Stimulated activated CD4-positive, alpha-beta T cell treated with anti-CD3 and anti-CD28 coated beads, Interleukin-2, amount 100 ng/mL, for 24 hours (primary cell): ENCODE data around the gene ADAMTS7.
"Not testable (repeated sequence)": the region's sequence is repeated elsewhere in the genome, so short reads cannot be mapped to it uniquely, and the experiment has no call there.

ENCODE experiments used
- DNase-seq, 2 donors: peaks; one replicate each; pipeline ENCODE4 v3.0.0-alpha.2; 2020

ADAMTS7 gene

DNA sequence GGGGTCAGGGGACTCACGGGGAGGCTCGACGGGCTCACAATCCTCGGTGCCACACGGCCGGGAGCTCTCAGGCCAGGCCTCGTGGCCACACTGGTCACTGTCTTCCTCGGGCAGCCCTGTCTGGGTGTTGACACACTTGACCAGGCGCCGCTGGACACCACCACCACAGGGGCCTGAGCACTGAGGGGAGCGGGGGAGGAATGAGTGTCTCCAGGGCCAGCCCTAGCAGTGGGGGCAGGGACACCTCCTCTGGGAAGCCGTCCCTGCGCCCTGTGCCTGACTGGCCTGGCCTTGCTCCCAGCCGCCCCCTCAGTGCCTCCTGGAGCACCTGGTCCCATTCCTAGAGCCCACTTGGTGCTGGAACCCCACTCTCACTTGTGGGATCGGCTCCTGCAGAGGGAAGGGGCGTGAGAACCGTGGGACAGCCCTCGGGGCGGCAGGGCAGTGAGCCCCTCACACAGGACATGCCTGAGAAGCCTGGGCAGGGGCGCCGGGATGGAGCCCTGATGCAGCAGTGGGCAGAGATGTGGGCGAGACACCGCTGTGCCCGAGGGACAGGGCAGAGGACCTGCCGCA is 48.8 kb downstream of the ADAMTS7 start:
- DNase-seq: not testable (repeated sequence)

DNA sequence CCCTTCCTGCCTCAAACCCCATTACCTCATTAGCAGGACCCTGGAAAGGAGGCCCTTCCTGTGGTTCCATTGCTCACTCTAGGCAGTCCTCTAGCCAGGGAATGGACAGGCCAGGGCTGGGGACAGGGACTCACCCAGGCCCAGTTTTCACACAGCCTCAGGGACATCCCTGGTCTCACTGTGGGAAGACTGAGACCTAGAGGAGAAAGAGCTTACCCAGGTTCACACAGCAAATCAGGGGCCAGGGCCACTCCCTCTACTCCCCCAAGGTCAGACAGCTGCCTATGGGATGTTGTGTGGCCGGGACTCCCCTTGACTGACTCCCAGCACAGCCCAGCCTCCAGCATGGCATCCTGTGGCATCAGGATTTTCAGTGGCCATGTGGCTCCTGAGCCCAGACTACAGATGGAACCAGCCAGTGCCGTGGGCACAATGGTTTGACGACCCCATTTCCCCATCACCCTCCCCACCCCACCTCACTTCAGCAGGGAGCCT is 49.3 kb downstream of the ADAMTS7 start:
- DNase-seq: no peak

DNA sequence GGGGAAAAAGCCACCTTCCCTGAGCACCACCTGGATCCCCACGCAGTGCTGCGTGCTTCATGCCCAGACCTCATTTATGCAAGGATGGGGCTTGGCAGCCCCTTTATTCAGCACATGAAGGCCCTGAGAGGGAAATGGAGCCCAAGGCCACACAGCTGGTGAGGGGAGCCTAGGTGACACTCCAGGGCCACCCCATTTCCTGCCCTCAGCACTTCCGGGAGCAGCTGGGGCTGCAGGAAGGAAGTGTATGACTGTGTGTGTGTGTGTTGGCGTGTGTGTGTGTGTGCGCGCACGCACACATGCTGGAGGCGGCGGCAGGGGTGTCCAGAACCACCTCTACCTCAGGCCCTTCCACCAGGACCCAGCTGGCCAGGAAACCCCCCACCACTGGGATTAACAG is 49.8 kb downstream of the ADAMTS7 start:
- DNase-seq: peak; percentile 72 to 74

DNA sequence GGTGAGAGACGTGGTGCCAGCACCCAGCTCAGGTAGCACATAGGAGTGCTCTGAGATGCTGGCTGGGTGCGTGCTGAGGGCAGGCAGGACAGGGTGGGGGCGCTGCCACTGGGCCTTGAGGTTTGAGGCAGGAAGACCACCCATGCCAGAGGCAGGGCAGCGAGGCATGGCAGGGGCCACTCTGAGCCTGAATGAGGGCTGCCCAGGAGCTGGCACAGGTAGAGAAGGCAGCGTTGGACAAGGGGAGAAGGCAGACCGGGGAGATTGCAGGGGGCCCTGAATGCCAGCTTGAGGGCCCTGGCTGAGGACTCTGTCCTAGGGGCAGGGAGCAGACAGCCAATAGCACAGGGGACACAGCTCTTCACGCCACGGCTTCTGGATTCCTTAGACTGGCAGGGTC is 50.2 kb downstream of the ADAMTS7 start:
- DNase-seq: no peak

DNA sequence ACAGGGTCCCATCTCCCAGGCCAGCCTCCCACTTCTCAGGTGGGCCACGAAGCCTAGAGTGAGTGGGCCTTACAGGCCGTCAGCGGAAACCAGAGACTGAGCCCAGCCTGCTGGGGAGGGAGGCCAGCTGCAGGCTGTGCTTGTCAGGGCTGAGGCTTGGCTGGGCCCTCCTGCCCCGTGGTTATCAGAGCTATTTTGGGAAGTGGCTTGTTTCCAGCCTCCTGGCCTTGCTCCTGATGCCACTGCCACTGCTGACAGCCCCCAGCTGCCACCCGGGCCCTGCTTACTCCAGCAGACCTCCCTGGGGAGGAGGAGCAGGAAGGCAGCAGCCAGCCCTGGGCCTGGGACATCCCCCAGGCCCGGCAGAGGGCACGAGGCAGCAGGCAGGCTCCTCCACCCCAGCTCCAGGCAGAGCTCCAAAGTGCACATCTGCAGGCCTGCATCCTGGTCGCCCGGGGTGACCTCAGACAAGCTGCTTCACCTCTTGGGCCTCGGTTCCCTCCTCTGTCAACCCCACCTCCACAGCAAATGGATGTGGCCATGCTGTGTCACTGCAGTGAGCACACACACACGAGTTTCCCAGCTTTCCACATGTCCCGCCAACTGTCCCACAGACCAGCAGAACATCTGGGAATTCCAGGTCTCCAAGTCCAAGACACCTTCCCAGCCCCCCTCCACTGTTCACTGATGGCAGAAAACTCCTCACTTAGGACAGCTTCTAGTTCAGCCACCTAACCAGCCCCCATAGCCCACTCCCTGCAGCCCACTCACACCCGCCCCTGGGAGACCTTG is 51.0 kb downstream of the ADAMTS7 start:
- not testable (repeated sequence) for DNase-seq

DNA sequence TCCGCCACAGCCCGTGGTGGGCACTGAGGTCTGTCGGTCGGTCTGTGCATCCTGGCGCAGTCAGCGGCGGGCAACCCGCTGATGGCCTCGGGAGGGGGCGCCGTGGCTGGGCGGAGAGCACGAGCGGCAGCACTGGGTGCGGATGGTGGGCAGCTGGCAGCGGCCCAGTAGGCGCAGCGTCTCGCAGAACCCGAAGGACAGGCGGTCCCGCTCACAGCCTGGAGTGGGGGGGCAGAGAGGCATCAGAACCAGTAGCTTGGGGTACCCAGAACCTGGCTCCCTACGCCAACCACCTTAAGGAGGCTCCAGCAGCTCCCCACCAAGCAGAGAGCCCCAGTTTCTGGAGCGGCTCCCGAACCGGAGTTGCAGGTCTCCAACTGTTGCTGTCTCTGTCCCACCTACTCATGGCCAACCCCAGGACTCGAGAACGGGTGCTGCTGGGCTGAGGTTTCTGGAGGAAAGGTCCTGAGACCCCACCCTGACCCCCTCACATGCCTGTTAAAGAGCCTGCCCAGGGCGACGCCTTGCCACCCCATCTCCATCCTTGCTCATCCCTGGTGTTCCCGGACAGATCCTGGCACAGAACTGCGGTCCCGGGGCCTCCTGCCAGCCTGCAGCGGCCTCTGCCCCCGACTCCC is 51.8 kb downstream of the ADAMTS7 start:
- not testable (repeated sequence) for DNase-seq

DNA sequence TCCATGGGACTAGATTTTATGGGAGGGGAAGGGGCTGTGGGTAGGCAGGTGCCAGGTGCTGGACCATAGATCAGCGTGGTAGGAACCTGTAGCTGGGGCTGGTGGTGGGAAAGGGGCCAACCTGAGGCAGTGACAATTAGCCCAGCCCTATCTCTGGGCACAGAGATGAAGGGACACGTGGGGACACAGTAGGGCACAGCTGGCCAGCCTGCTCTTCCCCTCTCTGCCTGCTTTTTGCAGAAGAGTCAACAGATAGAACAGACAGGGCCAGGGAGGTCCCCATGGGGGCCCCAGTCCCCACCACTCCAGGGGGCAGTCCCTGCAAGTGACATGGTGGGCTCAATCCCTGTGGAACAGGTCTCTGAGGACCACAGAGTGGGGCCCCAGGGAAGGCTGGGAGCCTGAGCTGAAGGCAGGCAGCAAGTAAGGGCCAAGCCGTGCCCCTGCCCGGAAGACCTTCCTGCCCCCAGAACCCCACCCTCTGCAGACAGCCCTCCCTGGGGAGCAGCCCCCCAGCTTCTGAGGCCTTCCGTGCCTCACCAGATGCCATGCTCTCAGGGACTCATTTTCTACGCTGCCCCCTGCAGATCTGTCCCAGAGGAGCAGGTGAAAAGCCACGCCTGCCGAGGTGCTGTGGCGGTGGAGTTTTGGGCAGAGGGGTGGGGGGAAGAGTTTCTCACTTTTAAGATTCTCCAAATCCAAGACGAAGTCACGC is 52.6 kb downstream of the ADAMTS7 start:
- DNase-seq: not testable (repeated sequence)

DNA sequence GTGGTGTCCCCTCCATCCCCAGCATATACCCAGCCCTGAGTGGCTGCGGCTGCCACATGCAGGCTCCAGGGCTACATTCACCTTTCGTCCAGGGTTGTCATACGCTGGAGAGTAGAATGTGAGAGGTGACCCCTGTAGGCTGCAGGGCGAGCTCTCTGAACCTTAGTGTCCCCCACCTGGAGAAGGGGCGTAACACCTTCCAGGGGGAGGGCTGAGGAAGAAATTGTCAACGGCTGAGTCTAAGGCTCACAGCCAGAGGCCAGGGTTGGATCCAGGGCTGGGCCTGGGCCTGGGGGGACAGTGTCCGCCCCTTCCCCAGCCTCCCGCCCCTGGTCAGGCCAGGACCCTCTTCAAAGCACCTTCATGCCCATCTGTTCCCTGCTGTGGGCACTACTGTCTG is 53.2 kb downstream of the ADAMTS7 start:
- DNase-seq: not testable (repeated sequence)

DNA sequence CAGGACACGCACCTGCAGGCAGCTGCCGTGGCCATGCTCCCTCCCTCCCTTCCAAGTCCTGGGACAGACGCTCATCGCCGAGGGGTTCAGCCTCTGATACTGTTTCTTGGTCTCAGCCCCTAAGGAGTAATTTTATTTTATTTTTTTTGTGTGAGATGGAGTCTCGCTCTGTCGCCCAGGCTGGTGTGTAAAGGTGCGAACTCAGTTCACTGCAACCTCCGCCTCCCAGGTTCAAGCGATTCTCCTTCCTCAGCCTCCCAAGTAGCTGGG is 53.7 kb downstream of the ADAMTS7 start:
- DNase-seq: no peak

DNA sequence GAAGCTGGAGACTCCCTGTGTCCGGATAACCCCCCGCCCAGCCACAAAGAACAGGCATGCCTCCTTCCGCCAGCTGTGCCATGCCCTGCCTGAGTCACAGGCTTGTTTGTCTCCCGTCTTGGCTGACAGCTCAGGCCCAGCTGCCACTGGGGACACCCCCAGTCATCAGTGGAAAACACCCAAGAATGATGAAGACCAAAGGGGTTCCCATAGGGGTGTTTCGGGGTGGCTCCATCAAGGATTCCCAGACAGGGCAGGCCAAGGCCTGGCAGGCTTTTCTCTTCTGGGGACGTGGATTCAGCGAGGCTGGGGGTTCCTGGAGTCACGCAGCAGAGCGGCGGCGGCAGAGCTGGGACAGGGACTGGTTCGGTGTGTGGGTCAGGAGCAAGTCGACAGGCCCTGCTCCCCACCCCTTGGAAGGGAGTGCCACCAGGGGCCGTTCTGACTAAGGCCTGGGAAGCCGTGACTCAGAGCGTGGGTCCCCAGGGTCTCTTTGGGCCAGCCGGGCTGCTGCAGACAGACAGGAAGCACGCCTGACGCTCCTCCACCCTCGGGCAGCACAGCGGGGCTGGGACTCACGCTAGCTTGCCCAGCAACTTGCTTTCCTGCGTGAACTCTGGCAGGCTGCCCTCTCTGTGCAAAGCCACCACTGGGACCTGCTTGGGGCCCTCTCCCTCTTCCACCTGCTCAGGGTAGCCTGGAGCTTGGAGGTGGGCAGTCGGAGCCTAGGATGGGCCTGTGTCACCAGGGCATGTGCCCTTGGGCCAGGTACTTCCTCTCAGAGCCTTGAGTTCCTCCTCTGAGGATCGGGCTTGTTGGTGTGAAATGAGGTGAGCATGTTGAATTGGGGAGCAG is 54.3 kb downstream of the ADAMTS7 start:
- peak; percentile 43 to 59 for DNase-seq

DNA sequence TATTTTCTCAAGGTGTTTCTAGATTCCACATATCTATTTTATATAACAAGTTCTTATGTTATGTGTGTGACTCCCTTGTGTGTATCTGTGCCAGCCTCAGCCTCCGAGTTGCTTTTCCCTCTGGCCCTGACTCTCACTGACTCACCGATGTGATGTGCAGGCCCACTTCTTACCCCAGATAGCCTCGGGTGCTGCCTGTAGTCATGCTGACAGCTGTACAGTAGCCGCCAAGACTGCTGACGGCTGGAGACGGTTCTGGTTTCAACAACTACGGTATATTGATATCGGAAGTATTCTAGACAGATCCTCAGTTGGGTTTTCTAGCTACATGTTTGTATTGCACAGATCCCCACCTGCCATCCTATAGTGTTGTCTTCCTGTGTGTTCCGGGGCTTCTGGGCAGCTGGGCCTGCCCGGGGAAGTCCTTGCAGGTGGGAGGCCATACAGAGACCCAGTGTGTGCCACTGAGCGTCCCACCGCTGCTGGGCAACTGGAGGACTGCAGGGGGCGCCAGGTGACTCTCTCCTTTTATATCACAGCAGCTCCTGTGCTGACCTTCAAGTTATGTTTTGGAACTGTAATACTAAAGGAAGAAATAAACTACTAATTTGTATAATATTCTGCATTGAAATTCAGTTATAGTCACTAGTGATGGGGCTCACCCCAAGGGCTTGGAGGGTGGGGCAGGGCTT is 55.2 kb downstream of the ADAMTS7 start:
- peak in 1 of 2 donors; percentile 49 for DNase-seq

DNA sequence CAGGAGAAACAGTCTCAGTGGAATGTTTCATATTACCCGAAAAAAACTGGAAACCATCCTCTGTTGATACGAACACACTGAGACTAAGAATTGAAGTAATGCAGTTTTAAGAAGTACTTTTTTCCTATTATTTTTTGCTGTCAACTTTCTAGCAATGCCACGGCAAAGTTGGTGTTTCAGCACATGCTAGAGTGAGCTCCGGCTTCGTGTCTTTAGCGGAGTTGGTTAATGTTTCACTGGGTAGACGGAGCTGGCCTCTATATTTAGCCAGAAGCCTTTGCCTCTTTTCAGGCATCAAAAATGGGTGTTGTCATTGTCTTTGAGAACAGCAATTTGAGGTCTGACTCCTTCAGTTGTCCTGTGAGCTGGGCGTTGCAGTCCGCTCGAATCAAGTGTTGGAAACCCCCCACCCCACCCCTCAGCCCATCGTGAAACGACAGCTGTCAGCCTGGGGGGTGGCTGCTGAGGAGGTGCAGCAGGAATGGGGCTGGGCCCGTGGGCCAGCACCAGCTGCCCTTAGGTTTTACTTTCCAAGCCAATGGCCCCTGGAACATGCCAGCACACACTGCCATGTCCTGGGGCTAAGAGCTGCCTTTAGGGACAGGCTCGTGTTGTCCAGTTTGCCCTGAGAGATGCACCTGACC is 56.5 kb downstream of the ADAMTS7 start:
- DNase-seq: not testable (repeated sequence)

DNA sequence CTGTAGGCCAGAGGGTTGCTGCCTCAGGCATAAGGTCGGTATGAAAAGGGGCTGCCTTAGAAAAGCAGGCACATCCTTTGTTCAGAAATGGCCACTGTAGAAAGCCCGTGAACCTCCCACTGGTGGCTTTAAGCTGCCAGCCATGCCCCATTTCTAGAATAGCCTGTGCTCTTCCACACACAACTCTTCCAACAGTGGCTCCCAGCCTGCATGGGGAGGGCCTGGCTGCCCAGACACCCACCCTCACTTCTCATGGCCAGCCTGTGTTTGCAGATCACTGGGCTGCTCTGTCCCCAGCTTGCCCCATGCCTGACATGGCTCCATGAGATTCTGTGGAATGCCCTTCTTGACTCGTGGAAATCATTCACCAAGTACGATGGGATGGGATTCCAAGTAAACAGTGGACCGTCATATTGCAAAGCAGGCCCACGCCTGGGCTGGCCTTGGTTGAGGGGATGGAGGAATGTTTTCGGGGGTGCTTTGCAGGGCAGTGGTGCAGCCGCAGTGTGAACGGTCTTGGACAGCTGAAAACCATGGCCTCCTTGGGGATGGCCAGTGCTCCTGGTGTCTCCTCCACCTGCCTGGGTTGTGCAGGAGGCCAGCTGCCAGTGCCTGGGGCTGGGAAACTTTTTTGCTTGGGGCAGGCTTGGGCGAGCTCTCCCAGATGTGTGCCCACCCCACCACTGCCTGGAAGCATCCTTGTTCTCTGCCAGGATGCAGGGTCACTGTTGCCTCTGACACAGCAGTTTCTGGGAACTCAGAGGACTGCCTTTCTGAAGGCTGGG is 57.3 kb downstream of the ADAMTS7 start:
- DNase-seq: not testable (repeated sequence)

DNA sequence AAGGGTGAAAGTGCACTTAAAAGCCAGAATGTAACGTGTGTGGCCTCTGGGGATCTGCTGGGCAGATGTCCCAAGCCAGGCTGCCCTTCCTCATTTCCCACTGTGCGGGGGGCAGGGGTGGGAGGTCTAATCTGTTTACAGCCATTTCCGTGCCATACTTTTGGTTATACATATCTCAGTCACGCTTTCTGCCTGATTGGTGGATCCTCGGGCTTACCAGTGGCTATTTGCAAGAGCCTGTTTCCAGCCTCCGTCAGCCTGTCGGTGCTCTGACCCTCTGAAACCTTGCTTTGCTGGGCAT is 58.0 kb downstream of the ADAMTS7 start:
- not testable (repeated sequence) for DNase-seq

DNA sequence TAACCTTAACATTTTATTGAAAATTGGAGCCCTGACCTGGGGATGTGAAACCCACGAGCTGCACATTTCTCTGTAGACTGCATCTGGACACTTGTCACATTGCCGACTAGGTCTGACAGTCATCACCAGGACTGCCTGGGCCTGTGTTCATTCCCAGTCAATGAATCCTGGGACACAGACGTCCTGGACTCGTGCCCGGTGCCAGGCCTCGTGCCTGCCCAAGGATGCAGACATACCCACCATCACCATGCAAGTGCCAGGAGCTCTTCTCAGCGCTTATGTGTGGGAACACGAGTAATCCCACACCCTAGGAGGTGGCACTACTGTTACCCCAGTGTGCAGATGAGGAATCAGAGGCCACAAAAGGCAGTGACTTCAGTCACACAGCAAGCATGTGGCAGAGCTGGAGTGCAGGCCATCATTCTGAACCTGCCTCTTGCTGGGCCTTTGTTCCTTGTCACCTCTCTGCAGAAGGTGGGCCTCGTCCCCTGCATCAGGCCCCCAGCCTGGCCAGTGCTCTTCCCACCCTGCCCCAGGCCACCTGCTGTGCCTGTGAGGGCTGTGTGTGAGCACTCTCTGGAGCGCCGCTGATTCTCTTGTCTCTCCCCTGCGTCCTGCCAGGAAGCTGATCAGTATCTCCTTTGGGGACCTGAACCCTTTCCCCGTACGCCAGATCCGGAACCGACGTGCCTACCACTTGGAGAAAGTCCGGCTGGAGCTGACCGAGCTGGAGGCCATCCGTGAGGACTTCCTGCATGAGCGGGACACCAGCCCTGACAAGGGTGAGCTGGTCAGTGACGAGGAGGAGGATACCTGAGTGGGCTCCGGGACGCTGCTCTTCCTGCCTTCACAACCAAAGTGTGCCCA is 58.5 kb downstream of the ADAMTS7 start:
- DNase-seq: no peak

DNA sequence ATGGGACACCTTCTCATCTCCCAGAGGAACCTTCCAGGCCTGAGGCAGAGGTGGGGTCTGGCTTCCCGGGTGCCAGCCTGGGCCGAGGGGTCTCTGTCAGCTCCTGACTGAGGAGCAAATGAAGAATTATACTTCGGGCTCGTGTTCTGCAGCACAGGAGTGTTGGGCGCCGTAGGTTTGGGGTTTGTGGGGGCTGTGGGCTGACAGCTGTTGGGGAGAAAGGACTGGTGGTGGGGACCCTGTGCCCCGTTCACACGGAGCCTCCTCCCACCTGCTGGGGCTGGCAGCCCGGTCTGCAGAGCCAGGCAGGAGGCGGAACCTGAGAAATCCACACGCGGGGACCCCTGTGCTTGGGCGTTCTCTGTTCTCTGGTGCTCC is 59.7 kb downstream of the ADAMTS7 start:
- no peak for DNase-seq

DNA sequence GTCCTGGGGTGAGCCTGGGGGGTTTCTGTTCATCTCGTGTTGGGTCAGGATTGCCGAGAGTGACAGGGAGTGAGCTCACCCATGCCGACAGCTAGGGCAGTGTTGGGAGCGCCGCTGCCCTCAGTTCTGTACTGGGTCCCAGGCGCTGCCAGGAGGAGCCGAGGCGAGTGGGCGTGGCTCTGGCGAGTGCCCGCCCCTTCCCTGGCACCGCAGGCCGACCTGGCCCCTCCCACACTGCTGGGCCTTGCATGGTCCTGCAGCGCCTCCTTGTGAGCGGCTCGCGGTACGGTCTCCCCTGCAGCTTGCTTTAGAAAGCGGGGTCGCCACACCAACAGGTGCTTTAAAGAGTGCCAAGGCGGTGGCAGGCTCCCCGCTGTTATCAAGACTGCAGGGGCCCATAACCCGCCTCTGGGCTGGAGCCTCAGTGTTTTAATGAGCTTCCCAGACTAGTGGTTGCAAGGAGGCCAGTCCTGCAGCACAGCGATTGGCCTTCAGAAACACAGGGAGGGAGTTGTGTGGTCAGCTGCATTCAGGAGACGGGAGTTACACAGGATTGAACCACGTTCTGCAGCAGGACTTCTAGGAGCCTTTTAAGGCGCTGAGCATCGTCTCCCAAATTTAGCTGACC is 60.2 kb downstream of the ADAMTS7 start:
- DNase-seq: peak; percentile 93 to 96

DNA sequence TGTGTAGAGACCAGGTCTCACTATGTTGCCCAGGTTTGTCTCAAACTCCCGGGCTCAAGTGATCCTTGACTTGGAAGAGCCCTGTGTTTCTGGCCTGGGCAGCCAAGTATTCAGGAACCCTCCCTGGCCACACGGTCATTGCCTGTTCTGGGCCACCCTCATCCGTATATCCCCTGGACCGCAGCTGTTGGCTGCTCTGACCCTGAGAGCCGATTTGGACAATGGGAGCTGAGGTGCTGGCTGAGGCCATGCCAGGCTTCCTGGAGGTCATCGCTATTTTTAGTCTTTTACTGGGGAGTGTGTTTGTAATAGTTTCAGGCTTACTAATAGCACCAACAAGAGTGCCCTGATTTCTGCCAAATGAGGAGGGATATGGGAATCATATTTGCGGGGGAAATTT is 60.7 kb downstream of the ADAMTS7 start:
- no peak for DNase-seq

DNA sequence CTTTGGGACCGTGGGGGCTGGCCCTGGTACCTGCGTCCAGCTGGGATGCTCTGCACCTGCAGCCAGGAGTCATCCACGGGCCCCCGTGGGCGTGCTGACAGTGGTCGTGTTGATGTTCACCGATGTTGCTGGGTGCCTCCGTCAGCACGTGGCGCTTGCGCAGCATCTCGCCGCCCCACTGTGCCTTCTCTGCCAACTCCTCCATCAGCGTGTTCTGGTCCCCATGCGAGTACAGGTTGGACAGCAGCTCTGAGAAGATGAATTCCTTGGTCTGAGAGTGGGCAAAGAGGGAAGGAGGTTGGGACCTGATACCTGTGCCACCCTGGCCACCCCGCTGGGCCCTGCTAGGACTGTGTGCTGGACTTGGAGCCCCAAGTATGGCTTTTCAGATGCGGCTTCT is 61.4 kb downstream of the ADAMTS7 start:
- no peak for DNase-seq
